ENCODE measurements around the gene ACTR6.

Gene ACTR6

GRCh38 chr12:100207311-100207710 is 6.7 kb downstream of the ACTR6 start:
- TF ChIP-seq CTCF (conservative IDR thresholded peaks at IDR 0.05; ENCODE audit: low read depth), result no peak
- ChIA-PET CTCF (no interaction called here), POLR2A (ENCODE audit: low non-redundant PET) (no interaction called here)
- no peak for DNase-seq (ENCODE audit: low spot score)
- H3K27ac ChIP-seq, result no peak overlapping the region

GRCh38 chr12:100208834-100209233 is 8.2 kb downstream of the ACTR6 start:
- no peak for DNase-seq (ENCODE audit: low spot score)
- POLR2A ChIA-PET (ENCODE audit: low non-redundant PET), result no interaction called here
- TF ChIP-seq CTCF (conservative IDR thresholded peaks at IDR 0.05; ENCODE audit: low read depth), result no peak
- no peak overlapping the region for H3K27ac ChIP-seq
- CTCF ChIA-PET, result no interaction called here

- CTCF ChIA-PET, result no interaction called here
- no peak for DNase-seq (ENCODE audit: low spot score)
- TF ChIP-seq CTCF (conservative IDR thresholded peaks at IDR 0.05; ENCODE audit: low read depth), result no peak
- POLR2A ChIA-PET (ENCODE audit: low non-redundant PET), result no interaction called here
- H3K27ac ChIP-seq, result no peak overlapping the region
Measured at GRCh38 chr12:100211698-100212097, 11.1 kb downstream of the ACTR6 start.

- ChIA-PET POLR2A (ENCODE audit: low non-redundant PET) (interaction anchor here (0.7 kb wide), 1 partner anchor 59 kb away, joined by 4 read pairs; no protein-coding TSS in a partner anchor), CTCF (no interaction called here)
- TF ChIP-seq CTCF (conservative IDR thresholded peaks at IDR 0.05; ENCODE audit: low read depth), result no peak
- DNase-seq (ENCODE audit: low spot score), result no peak
- no peak overlapping the region for H3K27ac ChIP-seq
Measured at GRCh38 chr12:100213016-100213891, 12.6 kb downstream of the ACTR6 start.

GRCh38 chr12:100214518-100214917 is 13.9 kb downstream of the ACTR6 start:
- DNase-seq (ENCODE audit: low spot score), result no peak
- POLR2A ChIA-PET (ENCODE audit: low non-redundant PET), result no interaction called here
- H3K27ac ChIP-seq, result no peak overlapping the region
- CTCF ChIA-PET, result interaction anchor here (0.7 kb wide), 1 partner anchor 12 kb away, joined by 4 read pairs; no protein-coding TSS in a partner anchor
- TF ChIP-seq CTCF (conservative IDR thresholded peaks at IDR 0.05; ENCODE audit: low read depth), result no peak

GRCh38 chr12:100215209-100215608 is 14.6 kb downstream of the ACTR6 start:
- no peak overlapping the region for H3K27ac ChIP-seq
- TF ChIP-seq CTCF (conservative IDR thresholded peaks at IDR 0.05; ENCODE audit: low read depth), result no peak
- CTCF ChIA-PET, result no interaction called here
- POLR2A ChIA-PET (ENCODE audit: low non-redundant PET), result no interaction called here
- no peak for DNase-seq (ENCODE audit: low spot score)

Measured in RWPE1 (cell line).